ENCODE measurements around the gene GCAT.
A peak's percentile ranks its signal among the peaks of the same experiment; 100 is the strongest.
"Not testable (repeated sequence)": the region's sequence is repeated elsewhere in the genome, so short reads cannot be mapped to it uniquely, and the experiment has no call there.

GCAT gene

GRCh38 chr22:37782340-37783168 is 25.2 kb upstream of the GCAT start:
- no peak for DNase-seq (ENCODE audit: low read depth)

- DNase-seq (ENCODE audit: low read depth): no peak
Observed at GRCh38 chr22:37784829-37785495, 22.8 kb upstream of the GCAT start.

- no peak for DNase-seq (ENCODE audit: low read depth)
Observed at GRCh38 chr22:37790234-37790633, 17.5 kb upstream of the GCAT start.

- DNase-seq (ENCODE audit: low read depth): no peak
Observed at GRCh38 chr22:37792494-37792893, 15.2 kb upstream of the GCAT start.

GRCh38 chr22:37794376-37794775 is 13.4 kb upstream of the GCAT start:
- DNase-seq (ENCODE audit: low read depth): no peak

GRCh38 chr22:37796079-37796478 is 11.7 kb upstream of the GCAT start:
- DNase-seq (ENCODE audit: low read depth): no peak

GRCh38 chr22:37797259-37797658 is 10.5 kb upstream of the GCAT start:
- DNase-seq (ENCODE audit: low read depth): not testable (repeated sequence)

- DNase-seq (ENCODE audit: low read depth): no peak
Observed at GRCh38 chr22:37797874-37798500, 9.7 kb upstream of the GCAT start.

- not testable (repeated sequence) for DNase-seq (ENCODE audit: low read depth)
Observed at GRCh38 chr22:37799979-37800378, 7.8 kb upstream of the GCAT start.

- no peak for DNase-seq (ENCODE audit: low read depth)
Observed at GRCh38 chr22:37801946-37802309, 5.8 kb upstream of the GCAT start.

GRCh38 chr22:37802310-37803194 is 5.2 kb upstream of the GCAT start:
- DNase-seq (ENCODE audit: low read depth): no peak

GRCh38 chr22:37803195-37803638 is 4.5 kb upstream of the GCAT start:
- DNase-seq (ENCODE audit: low read depth): no peak

GRCh38 chr22:37803639-37804351 is 3.9 kb upstream of the GCAT start:
- DNase-seq (ENCODE audit: low read depth): no peak

- no peak for DNase-seq (ENCODE audit: low read depth)
Observed at GRCh38 chr22:37804352-37804880, 3.3 kb upstream of the GCAT start.

- peak; percentile 52 for DNase-seq (ENCODE audit: low read depth)
Observed at GRCh38 chr22:37804881-37805809, 2.6 kb upstream of the GCAT start.

GRCh38 chr22:37805810-37806277 is 1.9 kb upstream of the GCAT start:
- DNase-seq (ENCODE audit: low read depth): no peak

- DNase-seq (ENCODE audit: low read depth): no peak
Observed at GRCh38 chr22:37806409-37807333, 1.1 kb upstream of the GCAT start.

- DNase-seq (ENCODE audit: low read depth): no peak
Observed at GRCh38 chr22:37808294-37808657, 542 bp downstream of the GCAT start.

Measured in stimulated activated CD4-positive, alpha-beta T cell treated with anti-CD3 and anti-CD28 coated beads, Interleukin-2, amount 100 ng/mL, for 4 hours (primary cell).